Dendritic cell treated with granulocyte-macrophage colony-stimulating factor and Interleukin-4, amounts not matched to agents 40 ng/mL and 50 ng/mL, for 4 days (primary cell): ENCODE measurements around the gene ANKHD1.

Experiments used
- H3K27ac Mint-ChIP-seq: one replicate; pipeline ENCODE4 v1.8.0; 2022; ENCODE audit warnings: mild to moderate bottlenecking, mixed read lengths
- H3K27me3 Mint-ChIP-seq: one replicate; pipeline ENCODE4 v1.8.0; 2022; ENCODE audit warnings: mild to moderate bottlenecking, mixed read lengths
- H3K36me3 Mint-ChIP-seq: one replicate; pipeline ENCODE4 v1.8.0; 2022; ENCODE audit warnings: low read depth, mixed read lengths
- H3K4me1 Mint-ChIP-seq: one replicate; pipeline ENCODE4 v1.8.0; 2022; ENCODE audit warnings: low read depth, mixed read lengths
- H3K4me3 Mint-ChIP-seq: one replicate; pipeline ENCODE4 v1.8.0; 2022; ENCODE audit warnings: mild to moderate bottlenecking, moderate library complexity, mixed read lengths
- H3K9me3 Mint-ChIP-seq: one replicate; pipeline ENCODE4 v1.8.0; 2022; ENCODE audit warnings: mixed read lengths
- intact Hi-C: fragments of 100-400 bp; cut with micrococcal nuclease; formaldehyde crosslinking; loops from one replicate; pipeline ENCODE4 v1.15.0; 2022

The ANKHD1 gene, protein sequence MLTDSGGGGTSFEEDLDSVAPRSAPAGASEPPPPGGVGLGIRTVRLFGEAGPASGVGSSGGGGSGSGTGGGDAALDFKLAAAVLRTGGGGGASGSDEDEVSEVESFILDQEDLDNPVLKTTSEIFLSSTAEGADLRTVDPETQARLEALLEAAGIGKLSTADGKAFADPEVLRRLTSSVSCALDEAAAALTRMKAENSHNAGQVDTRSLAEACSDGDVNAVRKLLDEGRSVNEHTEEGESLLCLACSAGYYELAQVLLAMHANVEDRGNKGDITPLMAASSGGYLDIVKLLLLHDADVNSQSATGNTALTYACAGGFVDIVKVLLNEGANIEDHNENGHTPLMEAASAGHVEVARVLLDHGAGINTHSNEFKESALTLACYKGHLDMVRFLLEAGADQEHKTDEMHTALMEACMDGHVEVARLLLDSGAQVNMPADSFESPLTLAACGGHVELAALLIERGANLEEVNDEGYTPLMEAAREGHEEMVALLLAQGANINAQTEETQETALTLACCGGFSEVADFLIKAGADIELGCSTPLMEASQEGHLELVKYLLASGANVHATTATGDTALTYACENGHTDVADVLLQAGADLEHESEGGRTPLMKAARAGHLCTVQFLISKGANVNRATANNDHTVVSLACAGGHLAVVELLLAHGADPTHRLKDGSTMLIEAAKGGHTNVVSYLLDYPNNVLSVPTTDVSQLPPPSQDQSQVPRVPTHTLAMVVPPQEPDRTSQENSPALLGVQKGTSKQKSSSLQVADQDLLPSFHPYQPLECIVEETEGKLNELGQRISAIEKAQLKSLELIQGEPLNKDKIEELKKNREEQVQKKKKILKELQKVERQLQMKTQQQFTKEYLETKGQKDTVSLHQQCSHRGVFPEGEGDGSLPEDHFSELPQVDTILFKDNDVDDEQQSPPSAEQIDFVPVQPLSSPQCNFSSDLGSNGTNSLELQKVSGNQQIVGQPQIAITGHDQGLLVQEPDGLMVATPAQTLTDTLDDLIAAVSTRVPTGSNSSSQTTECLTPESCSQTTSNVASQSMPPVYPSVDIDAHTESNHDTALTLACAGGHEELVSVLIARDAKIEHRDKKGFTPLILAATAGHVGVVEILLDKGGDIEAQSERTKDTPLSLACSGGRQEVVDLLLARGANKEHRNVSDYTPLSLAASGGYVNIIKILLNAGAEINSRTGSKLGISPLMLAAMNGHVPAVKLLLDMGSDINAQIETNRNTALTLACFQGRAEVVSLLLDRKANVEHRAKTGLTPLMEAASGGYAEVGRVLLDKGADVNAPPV (N-terminal part only)

GRCh38 chr5:140401362-140402257 lies at the start of gene ANKHD1:
Gene ANKHD1, plus strand, starts transcription at chr5:140401833. Its CDS starts 135 bp downstream, at chr5:140401968.
- no peak within 1 kb of the TSS for H3K27ac Mint-ChIP-seq
- H3K4me1 Mint-ChIP-seq: peaks cover 36% of the 10 kb centered on the region
- intact Hi-C loops: loop anchor here (10.0 kb wide), 2 partner anchors 263 to 293 kb away; partner anchors contain the start of genes HARS1, HARS2 and WDR55
- H3K36me3 Mint-ChIP-seq: peaks cover 20% of the 10 kb centered on the region
- H3K4me3 Mint-ChIP-seq: no peak within 1 kb of the TSS
- H3K27me3 Mint-ChIP-seq: no peaks in the 10 kb centered on the region
- no peaks in the 10 kb centered on the region for H3K9me3 Mint-ChIP-seq

GRCh38 chr5:140355546-140355945 lies 46.1 kb upstream of the ANKHD1 start:
- intact Hi-C loops: no loop called here
- Mint-ChIP-seq H3K27ac (no peak overlapping the region), H3K36me3 (no peaks in the 10 kb centered on the region), H3K9me3 (no peaks in the 10 kb centered on the region), H3K4me1 (peaks cover 18% of the 10 kb centered on the region), H3K4me3 (no peak overlapping the region), H3K27me3 (peaks cover 8% of the 10 kb centered on the region)

DNA sequence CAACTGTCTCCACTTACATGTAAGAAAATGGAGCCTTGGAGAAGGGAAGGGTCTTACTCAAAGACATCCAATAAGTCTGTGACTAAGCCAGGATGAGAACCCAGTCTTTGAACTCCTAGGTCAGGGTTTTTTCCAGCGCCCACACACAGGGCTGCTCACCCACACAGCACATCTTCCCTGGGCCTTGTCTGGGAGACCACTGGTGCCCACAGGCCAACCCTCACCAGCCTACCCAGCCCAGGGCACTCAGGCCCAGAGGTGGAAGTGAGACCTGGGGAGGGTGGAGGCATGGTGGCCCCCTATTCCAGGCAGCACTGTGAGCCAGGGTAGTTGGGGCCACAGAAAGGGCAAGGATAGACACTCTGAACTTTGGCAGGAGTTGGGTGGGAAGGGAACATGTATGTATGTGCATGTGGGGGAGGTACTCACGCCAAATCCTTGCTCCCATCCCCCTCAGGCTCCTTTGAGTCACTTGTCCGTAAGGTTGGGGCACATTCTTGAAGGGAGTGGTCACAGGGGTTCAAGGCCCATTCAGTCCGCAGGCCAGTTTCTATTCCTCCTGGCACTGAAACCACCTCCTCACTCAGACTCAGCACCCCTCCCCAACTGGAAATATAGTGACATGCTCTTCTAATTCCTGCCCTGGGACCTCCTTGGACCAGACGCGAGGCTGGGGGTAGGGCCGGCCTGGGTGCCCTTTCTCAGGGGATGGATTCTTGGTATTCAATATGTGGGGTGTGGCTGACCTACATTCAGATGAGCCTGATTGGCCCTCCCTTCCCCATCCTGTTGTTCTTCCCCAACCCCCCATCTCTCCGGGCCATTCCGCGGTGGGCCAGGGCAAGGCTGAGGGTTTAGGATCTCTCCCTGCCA lies 44.5 kb upstream of the ANKHD1 start:
- peaks cover 8% of the 10 kb centered on the region for H3K27me3 Mint-ChIP-seq
- intact Hi-C loops: no loop called here
- peak overlapping the region; percentile 55 for H3K4me3 Mint-ChIP-seq
- no peak overlapping the region for H3K27ac Mint-ChIP-seq
- no peaks in the 10 kb centered on the region for H3K36me3 Mint-ChIP-seq
- H3K9me3 Mint-ChIP-seq: no peaks in the 10 kb centered on the region
- peaks cover 18% of the 10 kb centered on the region for H3K4me1 Mint-ChIP-seq

DNA sequence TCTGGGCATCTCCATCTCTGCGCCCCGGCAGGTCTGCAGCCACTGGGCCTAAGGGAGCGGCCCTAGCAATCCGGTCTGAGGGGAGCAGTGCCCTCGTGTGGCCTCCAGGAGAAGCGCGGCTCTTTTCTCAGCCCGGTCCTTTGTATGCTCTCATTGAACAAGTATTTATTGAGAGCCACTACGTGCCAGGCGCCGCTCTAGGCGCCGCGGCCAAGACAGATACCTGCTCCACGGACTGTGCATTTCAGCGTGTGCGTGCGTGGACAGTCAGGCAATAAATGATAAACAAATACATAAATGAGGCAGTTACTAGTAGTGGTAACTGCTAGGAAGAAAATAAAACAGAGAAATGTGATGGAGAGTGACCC lies 43.9 kb upstream of the ANKHD1 start:
- Mint-ChIP-seq H3K4me3 (peak overlapping the region; percentile 55), H3K9me3 (no peaks in the 10 kb centered on the region), H3K4me1 (peaks cover 18% of the 10 kb centered on the region), H3K27me3 (peaks cover 8% of the 10 kb centered on the region), H3K27ac (no peak overlapping the region), H3K36me3 (no peaks in the 10 kb centered on the region)
- intact Hi-C loops: no loop called here

DNA sequence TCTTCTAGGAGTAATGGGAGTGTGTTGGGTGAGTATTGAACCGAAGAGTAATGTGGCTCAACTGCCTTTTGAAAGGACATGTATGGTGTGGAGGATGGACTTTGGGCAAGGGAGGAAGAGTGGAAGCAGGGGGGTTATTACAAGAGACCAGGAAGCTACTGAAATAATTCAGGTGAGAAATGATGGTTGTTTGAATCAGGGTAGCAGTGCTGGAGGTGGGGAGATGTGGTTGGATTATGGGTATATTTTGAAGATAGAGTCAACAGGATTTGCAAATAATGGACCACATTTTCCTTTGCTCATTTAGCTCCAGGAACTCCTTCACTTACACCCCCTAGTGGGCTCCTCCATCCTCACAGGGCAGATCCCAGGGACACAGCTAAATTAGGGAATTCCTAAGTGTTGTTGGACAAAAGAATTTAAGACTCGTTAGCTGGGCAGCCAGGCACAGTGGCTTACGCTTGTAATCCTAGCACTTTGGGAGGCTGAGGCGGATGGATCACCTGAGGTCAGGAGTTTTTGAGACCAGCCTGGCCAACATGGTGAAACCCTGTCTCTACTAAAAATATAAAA lies 42.8 kb upstream of the ANKHD1 start:
- H3K27ac Mint-ChIP-seq: no peak overlapping the region
- H3K27me3 Mint-ChIP-seq: peaks cover 12% of the 10 kb centered on the region
- no peaks in the 10 kb centered on the region for H3K9me3 Mint-ChIP-seq
- peaks cover 24% of the 10 kb centered on the region for H3K4me1 Mint-ChIP-seq
- no peak overlapping the region for H3K4me3 Mint-ChIP-seq
- H3K36me3 Mint-ChIP-seq: no peaks in the 10 kb centered on the region
- intact Hi-C loops: no loop called here

- Mint-ChIP-seq H3K4me3 (no peak within 1 kb of the TSS), H3K36me3 (no peaks in the 10 kb centered on the region), H3K27me3 (peaks cover 12% of the 10 kb centered on the region), H3K9me3 (no peaks in the 10 kb centered on the region), H3K4me1 (peaks cover 24% of the 10 kb centered on the region), H3K27ac (no peak within 1 kb of the TSS)
- intact Hi-C loops: no loop called here
These were observed 41.5 kb upstream of the ANKHD1 start, which contains the start of gene SLC4A9 for GRCh38 chr5:140360101-140360500. Gene SLC4A9, plus strand, starts transcription at chr5:140360194. Its CDS starts 43 bp downstream, at chr5:140360237.

DNA sequence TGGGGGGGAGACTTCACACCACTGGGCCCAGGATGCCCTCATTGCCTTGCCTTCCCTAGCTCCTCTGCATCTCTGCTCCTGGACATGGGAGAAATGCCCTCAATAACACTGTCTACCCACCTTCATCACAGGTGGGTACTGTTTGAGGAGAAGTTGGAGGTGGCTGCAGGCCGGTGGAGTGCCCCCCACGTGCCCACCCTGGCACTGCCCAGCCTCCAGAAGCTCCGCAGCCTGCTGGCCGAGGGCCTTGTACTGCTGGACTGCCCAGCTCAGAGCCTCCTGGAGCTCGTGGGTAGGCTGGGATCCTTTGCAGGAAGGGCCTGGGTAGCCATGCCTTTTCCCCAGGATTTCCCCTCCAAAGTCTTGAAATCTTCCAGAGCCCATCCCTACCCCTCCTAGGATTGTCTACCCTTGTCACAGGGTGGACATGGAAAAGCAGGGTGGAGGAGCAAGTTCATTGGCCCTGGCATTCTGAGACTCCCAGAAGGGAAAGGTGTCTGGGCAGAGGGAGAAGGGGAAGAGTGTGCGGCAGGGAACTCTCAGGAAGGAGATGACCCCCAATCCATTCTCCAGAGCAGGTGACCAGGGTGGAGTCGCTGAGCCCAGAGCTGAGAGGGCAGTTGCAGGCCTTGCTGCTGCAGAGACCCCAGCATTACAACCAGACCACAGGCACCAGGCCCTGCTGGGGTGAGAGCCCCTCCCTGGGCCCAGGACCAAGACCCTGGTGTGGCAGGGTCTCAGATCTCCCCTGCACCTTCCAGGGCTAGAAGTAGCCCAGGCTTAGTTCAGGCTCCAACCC lies 40.8 kb upstream of the ANKHD1 start:
- Mint-ChIP-seq H3K4me3 (no peak overlapping the region), H3K27me3 (peaks cover 12% of the 10 kb centered on the region), H3K36me3 (no peaks in the 10 kb centered on the region), H3K4me1 (peaks cover 24% of the 10 kb centered on the region), H3K27ac (no peak overlapping the region), H3K9me3 (no peaks in the 10 kb centered on the region)
- intact Hi-C loops: no loop called here

DNA sequence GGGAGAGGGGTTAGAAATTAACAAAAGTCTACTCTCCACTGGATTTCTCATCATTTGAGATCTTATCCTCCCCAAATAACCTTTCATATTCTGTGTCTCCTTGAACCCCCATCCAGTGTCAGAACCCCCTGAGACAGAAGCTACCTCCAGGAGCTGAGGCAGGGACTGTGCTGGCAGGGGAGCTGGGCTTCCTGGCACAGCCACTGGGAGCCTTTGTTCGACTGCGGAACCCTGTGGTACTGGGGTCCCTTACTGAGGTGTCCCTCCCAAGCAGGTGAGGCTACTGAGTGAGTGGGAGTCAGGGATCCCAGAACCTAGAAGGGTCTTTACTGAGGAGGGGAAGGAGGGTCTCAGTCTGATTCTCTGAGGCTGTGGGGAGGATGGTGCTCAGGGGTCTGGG lies 39.7 kb upstream of the ANKHD1 start:
- Mint-ChIP-seq H3K27me3 (peaks cover 12% of the 10 kb centered on the region), H3K36me3 (no peaks in the 10 kb centered on the region), H3K9me3 (no peaks in the 10 kb centered on the region), H3K4me1 (peaks cover 16% of the 10 kb centered on the region), H3K27ac (no peak overlapping the region), H3K4me3 (no peak overlapping the region)
- intact Hi-C loops: loop anchor here (2.0 kb wide), 1 partner anchor 359 kb away; no protein-coding TSS in a partner anchor

DNA sequence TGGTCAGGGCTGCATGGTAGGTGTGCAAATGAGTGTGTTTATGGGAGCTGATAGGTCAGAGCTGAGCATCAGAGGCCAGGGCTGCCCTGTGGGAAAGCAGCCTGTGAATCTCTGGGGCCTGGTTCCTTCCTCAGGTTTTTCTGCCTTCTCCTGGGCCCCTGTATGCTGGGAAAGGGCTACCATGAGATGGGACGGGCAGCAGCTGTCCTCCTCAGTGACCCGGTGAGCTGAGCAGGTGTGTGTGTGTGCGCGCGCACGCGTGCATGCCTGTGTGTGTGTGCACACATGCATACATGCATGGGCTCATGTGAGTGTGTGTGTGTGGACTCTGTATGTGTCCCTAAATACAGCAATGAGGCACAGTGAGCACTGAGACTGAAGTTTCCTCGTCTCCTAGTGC lies 39.3 kb upstream of the ANKHD1 start:
- intact Hi-C loops: loop anchor here (2.0 kb wide), 1 partner anchor 358 kb away; no protein-coding TSS in a partner anchor
- Mint-ChIP-seq H3K27me3 (peaks cover 12% of the 10 kb centered on the region), H3K9me3 (no peaks in the 10 kb centered on the region), H3K4me1 (peaks cover 12% of the 10 kb centered on the region), H3K4me3 (no peak overlapping the region), H3K27ac (no peak overlapping the region), H3K36me3 (no peaks in the 10 kb centered on the region)

DNA sequence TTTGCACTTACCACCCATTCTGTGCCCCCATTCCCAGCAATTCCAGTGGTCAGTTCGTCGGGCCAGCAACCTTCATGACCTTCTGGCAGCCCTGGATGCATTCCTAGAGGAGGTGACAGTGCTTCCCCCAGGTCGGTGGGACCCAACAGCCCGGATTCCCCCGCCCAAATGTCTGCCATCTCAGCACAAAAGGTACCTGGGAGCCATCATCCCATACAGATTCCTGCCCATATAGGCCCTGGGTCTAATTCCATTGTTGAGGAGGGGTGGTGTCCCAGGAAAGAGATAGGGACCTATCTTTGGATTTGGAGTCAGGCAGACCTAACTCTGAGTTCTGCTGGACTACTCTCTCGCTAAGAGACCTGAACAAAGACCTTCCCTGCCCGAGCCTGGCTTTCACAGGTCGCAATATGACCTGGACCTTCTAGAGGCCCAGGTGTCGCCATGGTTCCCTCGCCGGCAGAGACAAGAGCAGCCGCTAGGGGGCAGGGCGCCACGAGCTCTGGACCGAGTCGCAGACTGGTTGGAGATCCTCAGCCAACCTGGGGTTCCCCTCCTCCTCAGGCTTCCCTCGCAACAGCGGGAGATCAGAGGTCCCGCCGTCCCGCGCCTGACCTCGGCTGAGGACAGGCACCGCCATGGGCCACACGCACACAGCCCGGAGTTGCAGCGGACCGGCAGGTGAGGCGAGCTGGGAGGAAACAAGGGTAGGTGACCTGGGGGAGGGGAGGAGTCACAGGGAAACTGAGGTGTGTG lies 38.6 kb upstream of the ANKHD1 start:
- no peaks in the 10 kb centered on the region for H3K9me3 Mint-ChIP-seq
- H3K4me3 Mint-ChIP-seq: peak overlapping the region; percentile 49
- H3K36me3 Mint-ChIP-seq: no peaks in the 10 kb centered on the region
- H3K4me1 Mint-ChIP-seq: peaks cover 5% of the 10 kb centered on the region
- intact Hi-C loops: loop anchor here (2.0 kb wide), 1 partner anchor 358 kb away; no protein-coding TSS in a partner anchor
- H3K27me3 Mint-ChIP-seq: peaks cover 9% of the 10 kb centered on the region
- no peak overlapping the region for H3K27ac Mint-ChIP-seq
